Right hindlimb (tissue), 1 donor: ENCODE measurements around the gene LRRTM4.

Experiments used
- DNase-seq: peaks from one replicate; pipeline ENCODE4 v3.0.0-alpha.2; 2018

Gene LRRTM4

GRCh38 chr2:77469106-77469505 lies 53.1 kb downstream of the LRRTM4 start:
- no peak for DNase-seq

GRCh38 chr2:77459840-77460239 lies 62.3 kb downstream of the LRRTM4 start:
- DNase-seq: no peak

GRCh38 chr2:77458216-77458615 lies 64.0 kb downstream of the LRRTM4 start:
- DNase-seq: peak; percentile 18

GRCh38 chr2:77457665-77458064 lies 64.5 kb downstream of the LRRTM4 start:
- DNase-seq: no peak

- DNase-seq: no peak
Observed at GRCh38 chr2:77443076-77443475, 79.1 kb downstream of the LRRTM4 start.

- no peak for DNase-seq
Observed at GRCh38 chr2:77434880-77435279, 87.3 kb downstream of the LRRTM4 start.

- DNase-seq: no peak
Observed at GRCh38 chr2:77428946-77429345, 93.2 kb downstream of the LRRTM4 start.

- DNase-seq: no peak
Observed at GRCh38 chr2:77421971-77422370, 100.2 kb downstream of the LRRTM4 start.

GRCh38 chr2:77418537-77418936 lies 103.6 kb downstream of the LRRTM4 start:
- no peak for DNase-seq

- no peak for DNase-seq
Observed at GRCh38 chr2:77404189-77404588, 118.0 kb downstream of the LRRTM4 start.

- DNase-seq: no peak
Observed at GRCh38 chr2:77398970-77399600, 123.1 kb downstream of the LRRTM4 start.

- no peak for DNase-seq
Observed at GRCh38 chr2:77397763-77398162, 124.4 kb downstream of the LRRTM4 start.

- no peak for DNase-seq
Observed at GRCh38 chr2:77395011-77395410, 127.2 kb downstream of the LRRTM4 start.

- DNase-seq: no peak
Observed at GRCh38 chr2:77391119-77391518, 131.1 kb downstream of the LRRTM4 start.

- no peak for DNase-seq
Observed at GRCh38 chr2:77387324-77387723, 134.9 kb downstream of the LRRTM4 start.

GRCh38 chr2:77372636-77373035 lies 149.5 kb downstream of the LRRTM4 start:
- no peak for DNase-seq

GRCh38 chr2:77370511-77370910 lies 151.7 kb downstream of the LRRTM4 start:
- DNase-seq: no peak

GRCh38 chr2:77363277-77363676 lies 158.9 kb downstream of the LRRTM4 start:
- no peak for DNase-seq

- no peak for DNase-seq
Observed at GRCh38 chr2:77348821-77349220, 173.4 kb downstream of the LRRTM4 start.

- no peak for DNase-seq
Observed at GRCh38 chr2:77336013-77336412, 186.2 kb downstream of the LRRTM4 start.

- DNase-seq: no peak
Observed at GRCh38 chr2:77328134-77328931, 193.8 kb downstream of the LRRTM4 start.

GRCh38 chr2:77325395-77325794 lies 196.8 kb downstream of the LRRTM4 start:
- DNase-seq: no peak

GRCh38 chr2:77322431-77322830 lies 199.7 kb downstream of the LRRTM4 start:
- DNase-seq: no peak

- no peak for DNase-seq
Observed at GRCh38 chr2:77314721-77315120, 207.5 kb downstream of the LRRTM4 start.

GRCh38 chr2:77310416-77310815 lies 211.8 kb downstream of the LRRTM4 start:
- no peak for DNase-seq
